Esophagus muscularis mucosa (tissue), 4 donors: ENCODE results near the gene PLXDC2.

Source experiments
- EP300 ChIP-seq: sonication (generic); formaldehyde crosslinking; IDR thresholded peaks from one replicate; pipeline ENCODE4 v1.6.1; 2017; ENCODE audit warnings: antibody characterized with exemption
- POLR2A ChIP-seq: fragments of 450-650 bp; IDR thresholded peaks from one replicate; pipeline ENCODE4 v1.6.1; 2017; ENCODE audit warnings: antibody characterized with exemption, moderate library complexity, mild to moderate bottlenecking, low read depth
- POLR2AphosphoS5 ChIP-seq, 2 donors: sonication (generic); formaldehyde crosslinking; IDR thresholded peaks; one replicate each; pipeline ENCODE4 v1.6.1; 2017; ENCODE audit warnings: antibody characterized with exemption in 2 of 2
- TF ChIP-seq, protein P1 (sequence below), 3 experiments: fragments of 200-600 bp in 2 of 3; fragments of 450-650 bp in 1 of 3; sonication (generic) in 2 of 3; IDR thresholded peaks; one replicate each; pipeline ENCODE4 v1.5.1; 2017 to 2019; ENCODE audit warnings: antibody characterized with exemption in 3 of 3, mild to moderate bottlenecking in 2 of 3, moderate library complexity in 1 of 3

DNA sequence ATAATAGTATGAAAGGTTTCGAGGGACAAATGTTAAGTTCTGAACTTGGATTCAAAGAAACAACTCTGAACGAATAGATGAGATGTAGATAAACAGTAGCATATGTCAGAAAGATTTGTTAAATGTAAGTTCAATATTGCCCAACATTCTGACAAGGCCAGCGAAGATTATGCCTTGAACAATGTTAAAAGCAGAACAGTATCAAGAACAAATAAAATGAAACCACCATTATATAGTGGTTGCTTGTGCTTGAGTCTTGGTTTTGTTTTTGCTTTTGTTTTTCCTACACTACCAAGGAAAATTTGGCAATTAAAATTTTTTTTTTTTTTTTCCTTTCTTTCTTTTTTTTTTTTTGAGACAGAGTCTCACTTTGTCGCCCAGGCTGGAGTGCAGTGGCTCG is 66.4 kb downstream of the PLXDC2 start:
- TF ChIP-seq POLR2A (no peak), EP300 (no peak), POLR2AphosphoS5 (IDR thresholded peaks at IDR 0.05) (no peak)
- TF ChIP-seq, protein P1, sequence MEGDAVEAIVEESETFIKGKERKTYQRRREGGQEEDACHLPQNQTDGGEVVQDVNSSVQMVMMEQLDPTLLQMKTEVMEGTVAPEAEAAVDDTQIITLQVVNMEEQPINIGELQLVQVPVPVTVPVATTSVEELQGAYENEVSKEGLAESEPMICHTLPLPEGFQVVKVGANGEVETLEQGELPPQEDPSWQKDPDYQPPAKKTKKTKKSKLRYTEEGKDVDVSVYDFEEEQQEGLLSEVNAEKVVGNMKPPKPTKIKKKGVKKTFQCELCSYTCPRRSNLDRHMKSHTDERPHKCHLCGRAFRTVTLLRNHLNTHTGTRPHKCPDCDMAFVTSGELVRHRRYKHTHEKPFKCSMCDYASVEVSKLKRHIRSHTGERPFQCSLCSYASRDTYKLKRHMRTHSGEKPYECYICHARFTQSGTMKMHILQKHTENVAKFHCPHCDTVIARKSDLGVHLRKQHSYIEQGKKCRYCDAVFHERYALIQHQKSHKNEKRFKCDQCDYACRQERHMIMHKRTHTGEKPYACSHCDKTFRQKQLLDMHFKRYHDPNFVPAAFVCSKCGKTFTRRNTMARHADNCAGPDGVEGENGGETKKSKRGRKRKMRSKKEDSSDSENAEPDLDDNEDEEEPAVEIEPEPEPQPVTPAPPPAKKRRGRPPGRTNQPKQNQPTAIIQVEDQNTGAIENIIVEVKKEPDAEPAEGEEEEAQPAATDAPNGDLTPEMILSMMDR (IDR thresholded peaks at IDR 0.05) = no peak
